HG03103 (cell line): ENCODE measurements around the gene IFT27.
"Not testable (repeated sequence)": the region's sequence is repeated elsewhere in the genome, so short reads cannot be mapped to it uniquely, and the experiment has no call there.

Experiments
- ATAC-seq: cut with Tn5 transposase; IDR thresholded peaks from one replicate; pipeline ENCODE4 v1.9.1; 2021; ENCODE audit warnings: low read depth; ENCODE audit not compliant: unreplicated experiment

Gene IFT27

DNA sequence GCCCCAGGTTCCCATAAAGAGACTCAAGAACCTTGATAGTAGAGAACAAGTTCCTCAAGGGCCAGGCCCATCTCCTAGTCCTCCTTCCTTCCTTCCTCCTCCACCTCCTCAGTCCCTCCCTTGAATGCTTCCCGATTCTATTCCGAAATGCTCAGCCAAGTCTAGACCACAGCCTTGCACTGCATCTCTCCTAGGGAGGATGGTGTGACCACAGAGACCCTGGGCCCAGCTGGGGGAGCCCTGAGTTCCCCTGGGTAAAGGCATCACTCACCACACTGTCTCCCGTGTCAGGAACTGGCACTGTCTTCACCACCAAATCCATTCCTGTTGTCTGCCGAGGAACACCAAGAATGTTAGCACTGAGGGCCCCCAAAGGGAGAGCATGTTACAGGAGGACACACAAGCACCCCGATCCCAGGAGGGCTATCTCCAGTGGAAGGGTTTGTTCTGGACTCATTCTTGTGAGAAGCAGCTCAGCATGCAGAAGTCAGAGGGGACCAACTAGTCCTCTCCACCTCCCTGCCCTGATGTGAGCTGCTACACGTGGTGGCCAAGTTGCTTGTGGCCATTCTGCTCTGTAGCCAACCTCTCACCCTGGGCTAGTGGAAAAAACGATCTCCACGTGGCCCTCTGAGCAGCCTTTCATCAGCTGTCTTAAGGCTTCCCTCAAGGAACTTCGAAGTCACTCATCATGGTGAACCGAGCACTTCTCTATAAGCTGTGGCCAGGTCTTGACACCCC is 8.7 kb downstream of the IFT27 start:
- ATAC-seq, result no peak

- ATAC-seq, result no peak
Measured at GRCh38 chr22:36765943-36766450, 9.9 kb downstream of the IFT27 start.

DNA sequence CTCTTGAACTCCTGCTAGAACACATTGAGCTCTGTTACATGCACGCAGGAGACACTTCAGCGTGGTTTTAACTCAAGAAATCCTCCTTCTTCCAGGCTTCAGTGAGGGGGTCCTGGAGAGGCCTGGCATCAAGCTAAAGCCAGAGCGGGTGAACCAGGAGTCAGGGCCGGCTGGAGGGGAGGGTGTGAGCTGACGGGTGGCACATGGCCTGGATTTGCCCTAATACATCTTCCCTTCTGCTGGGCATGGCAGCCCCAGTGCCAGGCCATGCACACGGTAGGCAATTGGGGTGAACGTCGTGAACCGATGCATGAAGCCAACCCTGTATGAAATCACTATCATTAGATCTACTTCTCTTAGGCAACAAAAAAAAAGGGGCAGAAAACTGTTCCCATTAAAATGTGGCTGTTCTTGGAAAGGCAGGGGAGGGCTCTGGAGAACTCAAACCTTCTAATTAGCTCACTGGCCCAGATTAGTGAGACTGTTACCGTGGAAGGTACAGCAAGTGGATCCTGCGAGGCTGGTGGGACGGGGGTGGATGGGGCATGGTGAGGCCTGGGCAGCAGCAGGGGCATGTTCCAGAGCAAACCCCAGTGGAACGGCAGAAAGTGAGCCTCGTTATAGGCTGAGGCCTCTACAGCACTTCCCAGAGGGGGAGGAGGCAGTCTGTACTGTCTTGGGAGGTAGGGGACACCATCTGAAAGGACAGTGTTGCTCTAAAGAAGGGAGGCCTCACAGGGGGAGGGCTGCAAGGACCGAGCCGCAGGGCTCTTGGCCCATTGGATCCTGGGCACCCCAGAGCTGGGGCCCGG is 10.6 kb downstream of the IFT27 start:
- no peak for ATAC-seq

- no peak for ATAC-seq
Measured at GRCh38 chr22:36764641-36765040, 11.3 kb downstream of the IFT27 start.

- no peak for ATAC-seq
Measured at GRCh38 chr22:36764060-36764459, 11.9 kb downstream of the IFT27 start.

DNA sequence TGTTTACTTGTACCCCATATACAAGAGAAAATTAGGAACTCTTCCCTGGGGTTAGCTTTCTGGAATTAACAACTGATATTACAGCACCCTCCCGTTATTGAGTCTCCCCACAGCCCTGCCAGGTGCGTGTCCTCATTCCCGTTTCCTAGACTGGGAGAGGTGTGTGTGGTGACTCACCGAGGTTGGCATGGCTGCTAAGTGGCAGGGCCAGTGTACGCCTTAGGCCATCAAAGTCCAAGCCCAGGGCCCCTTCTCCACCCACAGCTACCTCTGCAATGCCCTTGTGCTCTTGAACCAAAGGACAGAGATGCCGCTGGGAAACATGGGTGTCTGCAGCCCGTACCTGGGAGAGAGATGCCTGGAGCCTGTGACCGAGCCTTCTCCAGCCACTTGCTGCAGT is 12.3 kb downstream of the IFT27 start:
- ATAC-seq, result no peak

DNA sequence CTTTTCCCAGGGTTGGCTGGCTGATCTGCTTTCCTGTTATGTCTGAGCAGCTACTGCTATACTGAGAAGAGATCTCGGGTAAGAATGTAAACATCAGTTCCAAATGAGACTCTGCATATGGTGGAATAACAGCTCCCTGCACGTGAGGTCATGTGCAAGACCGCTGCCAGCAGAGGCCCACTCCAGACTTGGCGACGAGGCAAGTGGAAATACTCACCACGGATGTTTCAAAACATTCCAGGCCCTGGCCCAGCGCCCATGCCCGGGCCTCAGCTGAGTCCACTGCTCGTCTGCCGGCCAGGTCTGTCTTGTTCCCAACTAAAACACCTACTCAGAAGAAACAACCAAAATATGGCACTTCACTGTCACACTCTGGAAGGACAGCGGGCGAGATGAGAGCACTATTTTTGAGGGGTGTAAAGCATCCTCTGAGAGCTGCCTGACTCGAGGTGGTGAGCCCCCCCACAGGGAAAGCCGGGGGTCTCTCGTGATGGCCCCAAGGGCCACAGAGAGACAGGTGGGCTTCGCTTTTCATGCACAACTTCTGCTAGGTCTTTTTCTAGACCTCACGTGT is 13.1 kb downstream of the IFT27 start:
- ATAC-seq, result no peak

- no peak for ATAC-seq
Measured at GRCh38 chr22:36761553-36762240, 14.2 kb downstream of the IFT27 start.

DNA sequence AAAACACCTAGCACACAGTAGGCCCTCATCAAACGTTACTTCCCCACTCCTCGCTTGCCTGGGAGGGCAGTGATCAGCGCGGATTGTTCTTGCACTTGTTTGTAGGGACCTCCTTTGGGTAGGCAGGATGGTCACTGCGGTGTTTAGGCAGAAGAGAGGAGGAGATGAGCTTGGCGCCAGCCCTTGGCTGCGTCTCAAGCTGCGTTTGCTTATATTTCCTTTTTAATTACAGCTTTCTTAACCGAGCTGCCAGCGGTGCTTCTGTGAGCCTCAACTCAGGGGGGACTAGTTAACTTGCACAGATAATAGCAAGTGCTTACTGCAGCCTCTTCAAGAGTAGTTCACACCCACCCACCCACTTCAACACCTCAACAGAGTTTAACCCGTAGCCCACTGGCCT is 15.1 kb downstream of the IFT27 start:
- no peak for ATAC-seq

DNA sequence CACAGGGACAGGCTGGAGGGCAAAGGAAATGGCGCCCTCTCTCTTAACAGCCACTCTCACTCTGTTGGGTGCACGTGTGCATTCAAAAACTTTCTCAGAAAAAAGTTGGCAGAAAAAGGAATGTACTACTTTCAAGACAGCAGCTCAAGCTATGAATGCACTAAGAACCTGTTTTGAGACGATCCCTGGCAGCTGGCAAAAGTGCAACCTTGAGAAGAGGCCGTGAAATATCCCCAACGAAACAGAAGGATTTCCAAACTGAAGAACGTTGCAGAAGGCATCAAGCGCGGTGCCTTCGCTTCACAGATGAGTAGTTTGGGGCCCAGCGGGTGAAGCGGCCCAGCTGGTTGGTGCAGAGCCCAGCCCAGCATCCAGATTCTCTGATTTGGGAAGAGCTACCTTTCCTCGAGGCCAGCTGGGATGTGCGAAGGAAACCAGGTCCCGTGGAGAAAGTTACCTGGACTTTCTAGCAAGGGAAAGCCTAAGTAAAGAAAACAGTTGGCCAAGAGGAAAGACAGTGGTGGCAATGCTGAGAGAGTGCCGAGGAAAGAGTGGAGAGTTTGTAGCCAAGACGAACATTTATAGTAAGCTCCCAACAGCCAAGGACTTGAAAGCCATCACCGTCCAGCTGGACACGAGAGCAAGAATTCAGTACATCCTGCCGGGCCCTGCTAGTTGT is 16.3 kb downstream of the IFT27 start:
- no peak for ATAC-seq

DNA sequence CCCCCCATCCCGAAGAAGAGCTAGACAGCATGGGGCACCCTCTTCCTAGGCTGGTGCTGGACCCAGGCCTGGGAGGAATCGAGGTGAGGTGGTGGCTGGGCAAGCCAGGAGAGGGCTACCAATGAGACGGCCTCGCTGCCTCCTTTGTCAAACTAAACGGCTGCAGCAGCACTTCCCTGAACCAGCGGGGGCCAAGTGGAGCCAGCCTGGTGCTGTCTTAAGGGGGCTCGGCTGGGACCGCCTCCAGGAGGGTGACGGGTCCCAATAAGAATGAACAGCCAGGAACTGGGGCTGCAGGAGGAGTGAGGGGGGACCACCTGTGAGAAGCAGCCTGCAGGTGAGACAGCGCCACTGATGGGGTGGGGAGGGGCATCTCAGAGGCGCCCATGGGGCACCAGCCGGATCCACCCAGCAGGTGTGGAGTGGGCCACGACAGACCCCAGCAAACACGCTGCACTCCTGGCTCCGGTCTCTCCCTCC is 17.1 kb downstream of the IFT27 start:
- ATAC-seq, result no peak

DNA sequence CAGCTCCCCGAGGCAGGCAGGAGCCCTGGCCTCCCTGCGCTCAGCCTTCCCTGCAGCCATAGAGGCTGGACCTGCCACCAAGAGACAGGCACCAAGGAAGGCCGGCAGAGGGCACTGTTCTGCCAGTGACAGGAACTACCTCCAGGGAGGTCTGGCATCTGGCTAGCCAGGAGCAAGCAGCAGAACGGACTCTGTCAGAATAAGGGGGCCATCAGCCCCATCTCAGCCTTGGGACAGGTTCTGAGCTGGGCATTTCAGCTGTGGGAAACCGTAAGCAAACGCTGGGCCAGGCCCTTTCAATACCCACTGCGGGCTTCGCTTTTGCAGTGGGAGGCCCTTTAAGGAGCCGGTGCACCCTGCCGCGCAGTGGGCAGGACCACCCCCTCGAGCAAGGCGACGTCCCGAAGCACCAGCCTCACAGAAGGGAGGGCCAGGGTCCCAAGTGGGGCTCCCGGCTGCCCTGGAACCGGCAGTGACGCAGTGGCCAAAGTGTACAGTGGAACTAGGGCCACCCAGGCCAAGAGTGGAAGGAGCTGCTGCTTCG is 18.2 kb downstream of the IFT27 start:
- no peak for ATAC-seq

- ATAC-seq, result no peak
Measured at GRCh38 chr22:36756746-36757655, 18.9 kb downstream of the IFT27 start.

DNA sequence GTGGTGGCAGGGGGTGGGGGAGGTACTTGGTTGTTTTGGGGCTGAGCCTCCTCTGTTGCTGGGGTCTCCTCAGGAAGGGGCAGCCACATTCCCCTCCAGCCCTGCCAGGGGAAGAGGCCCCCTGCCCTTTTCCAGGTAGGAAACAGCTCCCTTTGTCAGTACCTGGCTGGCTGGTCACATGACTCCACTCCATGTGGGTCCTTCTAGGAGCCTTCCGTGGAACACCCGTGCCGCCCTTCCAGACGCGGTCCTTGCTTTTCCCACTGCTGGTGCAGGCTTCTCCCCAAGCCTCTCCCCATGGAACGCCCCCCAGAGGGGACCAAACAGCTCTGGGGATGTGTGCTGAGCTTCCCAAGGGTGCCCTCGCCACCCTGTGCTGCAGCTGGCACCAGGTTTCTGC is 19.9 kb downstream of the IFT27 start:
- no peak for ATAC-seq

DNA sequence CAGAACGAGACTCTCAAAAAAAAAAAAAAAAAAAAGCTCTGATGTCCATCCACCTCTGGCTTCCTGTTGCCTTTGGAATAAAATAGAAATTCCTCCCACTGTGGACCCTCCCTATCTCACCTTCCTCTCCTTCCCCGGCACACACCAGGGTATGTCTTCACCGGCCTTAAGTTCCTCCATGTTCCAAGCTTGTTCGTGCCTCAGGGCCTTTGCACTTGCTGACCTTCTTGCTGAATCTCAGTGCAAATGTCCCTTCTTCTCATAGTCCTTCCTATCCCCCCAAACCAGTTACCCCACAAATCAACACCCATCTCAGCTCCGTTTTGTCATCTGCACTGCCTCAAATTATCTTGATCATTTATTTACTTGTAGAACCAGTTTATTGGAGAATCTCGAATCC is 20.6 kb downstream of the IFT27 start:
- no peak for ATAC-seq

DNA sequence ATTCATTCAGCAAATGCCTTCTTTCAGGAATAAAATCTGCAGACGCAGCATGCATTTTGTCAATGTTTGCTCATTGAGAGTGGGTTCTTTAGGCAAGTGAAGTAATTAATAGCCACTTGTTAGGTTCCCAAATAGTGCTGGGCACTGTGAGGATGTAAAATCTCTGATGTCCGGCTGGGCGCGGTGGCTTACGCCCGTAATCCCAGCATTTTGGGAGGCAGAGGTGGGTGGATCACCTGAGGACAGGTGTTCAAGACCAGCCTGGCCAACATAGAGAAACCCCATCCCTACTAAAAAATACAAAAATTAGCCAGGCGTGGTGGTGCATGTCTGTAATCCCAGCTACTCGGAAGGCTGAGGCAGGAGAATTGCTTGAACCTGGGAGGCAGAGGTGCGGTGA is 21.0 kb downstream of the IFT27 start:
- not testable (repeated sequence) for ATAC-seq

DNA sequence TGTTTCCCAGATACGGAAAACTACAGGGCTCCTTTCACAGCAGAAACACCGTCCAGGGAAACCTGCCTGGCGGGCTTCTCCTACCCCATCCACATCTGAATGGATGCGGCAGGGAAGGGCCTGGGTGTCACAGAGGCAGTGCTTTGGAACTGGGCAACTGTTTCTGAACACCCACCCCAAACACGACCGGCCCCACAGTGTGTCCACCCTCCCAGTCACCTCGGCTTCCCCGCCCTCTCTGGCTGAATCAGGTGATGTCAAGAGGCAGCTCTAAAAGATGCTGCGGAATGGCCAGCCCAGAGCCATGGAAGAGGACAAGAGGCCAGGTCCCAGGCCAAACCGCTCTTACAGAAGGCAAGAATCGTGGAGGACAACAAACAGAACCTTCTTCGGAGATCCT is 22.0 kb downstream of the IFT27 start:
- ATAC-seq, result no peak

- ATAC-seq, result no peak
Measured at GRCh38 chr22:36753120-36753802, 22.7 kb downstream of the IFT27 start.
